Fibroblast of peridontal ligament (primary cell): Measurements from ENCODE around the gene NPLOC4.

ENCODE experiments used
- DNase-seq: peaks from one replicate; pipeline ENCODE4 v3.0.0-alpha.2; 2010; ENCODE audit errors: extremely low read depth

Gene NPLOC4

GRCh38 chr17:81583589-81584342, 53.1 kb downstream of the NPLOC4 start:
- DNase-seq, result no peak

GRCh38 chr17:81582749-81583148, 54.2 kb downstream of the NPLOC4 start:
- DNase-seq, result no peak

GRCh38 chr17:81582341-81582740, 54.6 kb downstream of the NPLOC4 start:
- DNase-seq, result peak; percentile 29

GRCh38 chr17:81581758-81582157, 55.2 kb downstream of the NPLOC4 start:
- no peak for DNase-seq

- DNase-seq, result no peak
Measured at GRCh38 chr17:81580481-81580880, 56.4 kb downstream of the NPLOC4 start.

GRCh38 chr17:81579821-81580321, 57.0 kb downstream of the NPLOC4 start:
- no peak for DNase-seq

- DNase-seq, result no peak
Measured at GRCh38 chr17:81579298-81579697, 57.6 kb downstream of the NPLOC4 start.

GRCh38 chr17:81578561-81579225, 58.2 kb downstream of the NPLOC4 start:
- DNase-seq, result no peak

GRCh38 chr17:81578038-81578441, 58.9 kb downstream of the NPLOC4 start:
- DNase-seq, result no peak

GRCh38 chr17:81577278-81578000, 59.5 kb downstream of the NPLOC4 start:
- DNase-seq, result peak; percentile 14

GRCh38 chr17:81576621-81577277, 60.2 kb downstream of the NPLOC4 start:
- peak; percentile 85 for DNase-seq

- no peak for DNase-seq
Measured at GRCh38 chr17:81575836-81576235, 61.1 kb downstream of the NPLOC4 start.

GRCh38 chr17:81574643-81574956, 62.3 kb downstream of the NPLOC4 start:
- no peak for DNase-seq

GRCh38 chr17:81573794-81574642, 62.9 kb downstream of the NPLOC4 start:
- no peak for DNase-seq

- DNase-seq, result no peak
Measured at GRCh38 chr17:81572563-81573168, 64.2 kb downstream of the NPLOC4 start.

GRCh38 chr17:81570964-81571363, 65.9 kb downstream of the NPLOC4 start:
- no peak for DNase-seq

GRCh38 chr17:81569986-81570514, 66.9 kb downstream of the NPLOC4 start:
- DNase-seq, result no peak

GRCh38 chr17:81568416-81568815, 68.5 kb downstream of the NPLOC4 start:
- no peak for DNase-seq

GRCh38 chr17:81567191-81567590, 69.7 kb downstream of the NPLOC4 start:
- no peak for DNase-seq

GRCh38 chr17:81566461-81567126, 70.3 kb downstream of the NPLOC4 start:
- DNase-seq, result peak; percentile 95
